SIG-M5 treated with dmso at 0.1 percent for 504 hours (cell line): ENCODE data around the gene CSF3R.

Experiments used
- DNase-seq: peaks from one replicate; lab custom pipeline; 2025; ENCODE audit not compliant: unreplicated experiment; lab: John Stamatoyannopoulos, UW

CSF3R gene

GRCh38 chr1:36482724-36483388, at the start of gene CSF3R:
CSF3R (minus strand) TSS chr1:36482913; CDS start chr1:36479496, 3,417 bp downstream.
- peak; percentile 76 for DNase-seq

GRCh38 chr1:36531833-36532232, 49.1 kb upstream of the CSF3R start:
- no peak for DNase-seq

GRCh38 chr1:36530791-36531190, 48.1 kb upstream of the CSF3R start:
- no peak for DNase-seq

- DNase-seq, result no peak
Measured at GRCh38 chr1:36530261-36530660, 47.5 kb upstream of the CSF3R start.

GRCh38 chr1:36529769-36530260, 47.1 kb upstream of the CSF3R start:
- no peak for DNase-seq

- DNase-seq, result peak; percentile 2
Measured at GRCh38 chr1:36528361-36529349, 45.9 kb upstream of the CSF3R start.

- no peak for DNase-seq
Measured at GRCh38 chr1:36525166-36525565, 42.5 kb upstream of the CSF3R start.

- DNase-seq, result no peak
Measured at GRCh38 chr1:36524359-36525062, 41.8 kb upstream of the CSF3R start.

- no peak for DNase-seq
Measured at GRCh38 chr1:36523850-36524249, 41.1 kb upstream of the CSF3R start.

GRCh38 chr1:36523230-36523495, 40.5 kb upstream of the CSF3R start:
- DNase-seq, result no peak

GRCh38 chr1:36522461-36523229, 39.9 kb upstream of the CSF3R start:
- no peak for DNase-seq

GRCh38 chr1:36522021-36522420, 39.3 kb upstream of the CSF3R start:
- no peak for DNase-seq

GRCh38 chr1:36520771-36521420, 38.2 kb upstream of the CSF3R start:
- DNase-seq, result no peak

GRCh38 chr1:36520056-36520455, 37.3 kb upstream of the CSF3R start:
- no peak for DNase-seq

- peak; percentile 41 for DNase-seq
Measured at GRCh38 chr1:36517011-36517771, 34.5 kb upstream of the CSF3R start.

GRCh38 chr1:36516372-36517010, 33.8 kb upstream of the CSF3R start:
- DNase-seq, result peak; percentile 34

- no peak for DNase-seq
Measured at GRCh38 chr1:36515315-36516138, 32.8 kb upstream of the CSF3R start.

GRCh38 chr1:36514501-36514900, 31.8 kb upstream of the CSF3R start:
- no peak for DNase-seq
